HepG2 (cell line): Measurements from ENCODE around the gene CNNM2. TPM values are rescaled to one million over a fixed set of nuclear protein-coding genes. Genes with fewer than 3 reads are reported as not detected.

Experiments used
- BCL3 ChIP-seq: sonication (generic); formaldehyde crosslinking; IDR thresholded peaks from 2 replicates; pipeline ENCODE4 v1.5.1; 2020; ENCODE audit warnings: mild to moderate bottlenecking, missing genetic modification reagents, moderate library complexity
- CCDC6 ChIP-seq: sonication (generic); formaldehyde crosslinking; IDR thresholded peaks from 2 replicates; pipeline ENCODE4 v1.8.1; 2022; ENCODE audit warnings: mild to moderate bottlenecking, missing genetic modification reagents, moderate library complexity
- DNMT3B ChIP-seq: conservative IDR thresholded peaks from 2 replicates; pipeline ENCODE4 v1.6.1; 2016; ENCODE audit warnings: missing biosample characterization, control low read depth
- GTF3A ChIP-seq: sonication (generic); formaldehyde crosslinking; conservative IDR thresholded peaks from 2 replicates; pipeline ENCODE4 v1.4.0; 2020; ENCODE audit warnings: mild to moderate bottlenecking, missing genetic modification reagents
- HNRNPUL1 ChIP-seq: fragments of 200-400 bp; formaldehyde crosslinking; IDR thresholded peaks from 2 replicates; pipeline ENCODE4 v1.6.1; 2017; ENCODE audit warnings: low read depth, mild to moderate bottlenecking, low read length, moderate library complexity
- KAT8 ChIP-seq: IDR thresholded peaks from 2 replicates; pipeline ENCODE4 v1.6.1; 2016; ENCODE audit warnings: missing genetic modification reagents, missing compliant biosample characterization
- MED8 ChIP-seq: sonication (generic); formaldehyde crosslinking; IDR thresholded peaks from 2 replicates; pipeline ENCODE4 v1.8.1; 2023; ENCODE audit warnings: mild to moderate bottlenecking, missing genetic modification reagents; ENCODE audit not compliant: insufficient replicate concordance
- NAIF1 ChIP-seq: sonication (generic); formaldehyde crosslinking; IDR thresholded peaks from 2 replicates; pipeline ENCODE4 v1.5.0; 2020; ENCODE audit warnings: mild to moderate bottlenecking, missing genetic modification reagents, borderline replicate concordance
- RARA ChIP-seq: IDR thresholded peaks from 2 replicates; pipeline ENCODE4 v1.6.1; 2016; ENCODE audit warnings: missing genetic modification reagents, missing compliant biosample characterization
- SATB2 ChIP-seq: sonication (generic); formaldehyde crosslinking; IDR thresholded peaks from 2 replicates; pipeline ENCODE4 v1.5.0; 2020; ENCODE audit warnings: missing genetic modification reagents
- TFE3 ChIP-seq: IDR thresholded peaks from 2 replicates; pipeline ENCODE4 v1.6.1; 2016
- TOE1 ChIP-seq: sonication (generic); formaldehyde crosslinking; IDR thresholded peaks from 2 replicates; pipeline ENCODE4 v1.4.0; 2020; ENCODE audit warnings: mild to moderate bottlenecking, missing genetic modification reagents
- TRAFD1 ChIP-seq: sonication (generic); formaldehyde crosslinking; IDR thresholded peaks from 2 replicates; pipeline ENCODE4 v1.5.1; 2020; ENCODE audit warnings: missing genetic modification reagents, mild to moderate bottlenecking, borderline replicate concordance
- ZFP41 ChIP-seq: sonication (generic); formaldehyde crosslinking; IDR thresholded peaks from 2 replicates; pipeline ENCODE4 v1.4.0; 2020; ENCODE audit warnings: mild to moderate bottlenecking, missing genetic modification reagents, borderline replicate concordance
- ZFYVE20 ChIP-seq: sonication (generic); formaldehyde crosslinking; IDR thresholded peaks from 2 replicates; pipeline ENCODE4 v1.8.0; 2023; ENCODE audit warnings: low read depth, mild to moderate bottlenecking, moderate library complexity, missing genetic modification reagents, borderline replicate concordance
- ZNF382 ChIP-seq: sonication (generic); formaldehyde crosslinking; IDR thresholded peaks from 2 replicates; pipeline ENCODE4 v1.5.0; 2020; ENCODE audit warnings: missing genetic modification reagents, mild to moderate bottlenecking, borderline replicate concordance
- ZNF510 ChIP-seq: sonication (generic); formaldehyde crosslinking; IDR thresholded peaks from 2 replicates; pipeline ENCODE4 v1.4.0; 2020; ENCODE audit warnings: low read depth, mild to moderate bottlenecking, missing genetic modification reagents
- ZNF589 ChIP-seq: sonication (generic); formaldehyde crosslinking; conservative IDR thresholded peaks from 2 replicates; pipeline ENCODE4 v1.8.0; 2022; ENCODE audit warnings: mild to moderate bottlenecking, moderate library complexity, missing genetic modification reagents
- ZNF790 ChIP-seq: sonication (generic); formaldehyde crosslinking; IDR thresholded peaks from 2 replicates; pipeline ENCODE4 v1.8.0; 2022; ENCODE audit warnings: missing genetic modification reagents, mild to moderate bottlenecking, borderline replicate concordance
- ZSCAN31 ChIP-seq: sonication (generic); formaldehyde crosslinking; IDR thresholded peaks from 2 replicates; pipeline ENCODE4 v1.5.0; 2020; ENCODE audit warnings: low read depth, mild to moderate bottlenecking, missing genetic modification reagents
- ZSCAN5A ChIP-seq: sonication (generic); formaldehyde crosslinking; IDR thresholded peaks from 2 replicates; pipeline ENCODE4 v1.8.0; 2022; ENCODE audit warnings: mild to moderate bottlenecking, missing genetic modification reagents, borderline replicate concordance
- ZUFSP ChIP-seq: sonication (generic); formaldehyde crosslinking; IDR thresholded peaks from 2 replicates; pipeline ENCODE4 v1.9.0; 2021; ENCODE audit warnings: missing genetic modification reagents, mild to moderate bottlenecking, borderline replicate concordance
- polyA plus RNA-seq, 8 experiments: library from polyadenylated mRNA; depleted of rRNA in 3 of 8; stranded (reverse) in 7 of 8; unstranded in 1 of 8; fragments of >200 nt; fragmentation: Illumina TruSeq in 4 of 8; extraction: Trizol in 4 of 8; gene quantifications; 2 replicates each; pipeline versions ENCODE4 v1.2.1 to v1.2.3, GENCODE V29; 2011 to 2016; ENCODE audit warnings: low read depth in 4 of 8, missing spikeins in 1 of 8, mixed read lengths in 1 of 8; ENCODE audit not compliant: insufficient read depth in 1 of 8
- total RNA-seq, 5 experiments: library from RNA; depleted of rRNA; stranded (reverse); fragments of >200 nt; fragmentation: Illumina TruSeq; extraction: Trizol; gene quantifications; 2 replicates each; pipeline ENCODE4 v1.2.3, GENCODE V29; 2016; ENCODE audit warnings: low read depth in 1 of 5

CNNM2 gene
- total and polyA plus RNA-seq, 2 of the 13 experiments (the other 11 are each of a cell fraction or from before 2014, with no cell fraction given), result 7.1 to 9.0 TPM

GRCh38 chr10:103120977-103121735 lies 203.1 kb downstream of the CNNM2 start (continued):
- TF ChIP-seq ZUFSP (no peak), ZSCAN31 (CRISPR knock-in tag) (no peak), ZNF790 (CRISPR knock-in tag) (no peak), TFE3 (CRISPR knock-in tag) (0 out of 2 replicates have a peak, but pooled peaks have one; percentile 25), GTF3A (no peak), ZSCAN5A (CRISPR knock-in tag) (no peak), CCDC6 (CRISPR knock-in tag) (no peak), RARA (CRISPR knock-in tag) (peak; percentile 56), ZNF589 (CRISPR knock-in tag) (no peak), ZFP41 (CRISPR knock-in tag) (no peak), ZNF382 (no peak), TRAFD1 (CRISPR knock-in tag) (no peak), DNMT3B (no peak), BCL3 (CRISPR knock-in tag) (no peak), SATB2 (CRISPR knock-in tag) (no peak), MED8 (CRISPR knock-in tag) (no peak), TOE1 (no peak), HNRNPUL1 (no peak), NAIF1 (CRISPR knock-in tag) (no peak), ZFYVE20 (CRISPR knock-in tag) (no peak), KAT8 (CRISPR knock-in tag) (0 out of 2 replicates have a peak, but pooled peaks have one; percentile 39), ZNF510 (CRISPR knock-in tag) (no peak)
